ENCODE measurements around the gene LILRA1. TPM values are rescaled to one million over a fixed set of nuclear protein-coding genes. Genes with fewer than 3 reads are reported as not detected.
"Not testable (repeated sequence)": the region's sequence is repeated elsewhere in the genome, so short reads cannot be mapped to it uniquely, and the experiment has no call there.

The LILRA1 gene
- total and polyA plus RNA-seq, 12 donors, result 0.19 to 2.8 (median 0.40) TPM

DNA sequence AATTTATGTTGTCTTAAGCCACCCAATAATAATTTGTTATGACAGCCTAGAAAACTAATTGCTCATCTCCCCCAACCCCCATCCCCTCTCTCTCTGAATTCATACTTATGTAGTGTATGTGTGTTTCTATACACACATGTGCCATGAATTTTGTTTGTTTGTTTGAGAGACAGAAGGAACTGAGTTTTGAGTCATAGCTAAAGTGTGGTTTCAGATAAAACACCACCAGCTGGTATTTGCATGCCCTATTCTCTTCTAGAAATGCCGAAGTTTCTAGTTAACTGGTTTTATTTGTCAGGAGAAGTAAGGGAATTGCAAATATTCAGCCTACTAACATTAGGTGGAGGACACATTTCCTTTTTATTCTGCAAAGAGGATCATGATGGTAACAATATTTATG is 37.2 kb upstream of the LILRA1 start:
- Histone ChIP-seq H3K27me3 (peaks cover 0 to 43% (median 12%) of the 10 kb centered on the region in 7 donors), H3K27ac (no peak overlapping the region), H3K4me1 (peaks cover 0 to 9% (median 0%) of the 10 kb centered on the region in 9 donors), H3K36me3 (no peaks in the 10 kb centered on the region), H3K4me3 (no peak overlapping the region), H3K9me3 (no peaks in the 10 kb centered on the region)
- ATAC-seq (no peak), DNase-seq (no peak)
- intact Hi-C loops (cut with DNase I), result no loop called here
- WGBS, 2 donors, result 65 to 86% methylated on average over 1 of the region's 1 CpG
- TF ChIP-seq, protein P1, sequence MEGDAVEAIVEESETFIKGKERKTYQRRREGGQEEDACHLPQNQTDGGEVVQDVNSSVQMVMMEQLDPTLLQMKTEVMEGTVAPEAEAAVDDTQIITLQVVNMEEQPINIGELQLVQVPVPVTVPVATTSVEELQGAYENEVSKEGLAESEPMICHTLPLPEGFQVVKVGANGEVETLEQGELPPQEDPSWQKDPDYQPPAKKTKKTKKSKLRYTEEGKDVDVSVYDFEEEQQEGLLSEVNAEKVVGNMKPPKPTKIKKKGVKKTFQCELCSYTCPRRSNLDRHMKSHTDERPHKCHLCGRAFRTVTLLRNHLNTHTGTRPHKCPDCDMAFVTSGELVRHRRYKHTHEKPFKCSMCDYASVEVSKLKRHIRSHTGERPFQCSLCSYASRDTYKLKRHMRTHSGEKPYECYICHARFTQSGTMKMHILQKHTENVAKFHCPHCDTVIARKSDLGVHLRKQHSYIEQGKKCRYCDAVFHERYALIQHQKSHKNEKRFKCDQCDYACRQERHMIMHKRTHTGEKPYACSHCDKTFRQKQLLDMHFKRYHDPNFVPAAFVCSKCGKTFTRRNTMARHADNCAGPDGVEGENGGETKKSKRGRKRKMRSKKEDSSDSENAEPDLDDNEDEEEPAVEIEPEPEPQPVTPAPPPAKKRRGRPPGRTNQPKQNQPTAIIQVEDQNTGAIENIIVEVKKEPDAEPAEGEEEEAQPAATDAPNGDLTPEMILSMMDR (IDR thresholded peaks at IDR 0.05), result no peak

DNA sequence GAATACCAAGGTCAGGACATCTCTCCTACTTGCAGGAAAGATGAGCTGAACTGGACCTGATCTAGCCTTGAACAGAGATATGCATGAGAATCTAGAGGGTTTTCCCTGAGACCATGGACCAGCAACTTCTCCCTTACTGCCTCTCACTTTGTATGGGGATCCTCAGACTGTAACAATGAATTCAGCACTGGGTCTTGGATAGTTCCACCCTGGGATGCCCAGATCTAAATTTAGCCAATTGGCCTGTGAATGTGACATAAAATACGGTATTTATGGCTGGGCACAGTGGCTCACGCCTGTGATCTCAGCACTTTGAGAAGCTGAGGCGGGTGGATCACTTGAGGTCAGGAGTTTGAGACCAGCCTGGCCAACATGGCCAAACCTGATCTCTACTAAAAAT is 35.1 kb upstream of the LILRA1 start:
- Histone ChIP-seq H3K27me3 (peaks cover 0 to 48% (median 14%) of the 10 kb centered on the region in 7 donors), H3K36me3 (no peaks in the 10 kb centered on the region), H3K27ac (no peak overlapping the region), H3K4me1 (no peaks in the 10 kb centered on the region), H3K9me3 (no peaks in the 10 kb centered on the region), H3K4me3 (no peak overlapping the region)
- intact Hi-C loops (cut with DNase I), result no loop called here
- 35 to 51% methylated on average over 3 of the region's 3 CpGs for WGBS, 2 donors
- TF ChIP-seq, protein P1 (IDR thresholded peaks at IDR 0.05), result no peak
- DNase-seq, result no peak
- no peak for ATAC-seq

DNA sequence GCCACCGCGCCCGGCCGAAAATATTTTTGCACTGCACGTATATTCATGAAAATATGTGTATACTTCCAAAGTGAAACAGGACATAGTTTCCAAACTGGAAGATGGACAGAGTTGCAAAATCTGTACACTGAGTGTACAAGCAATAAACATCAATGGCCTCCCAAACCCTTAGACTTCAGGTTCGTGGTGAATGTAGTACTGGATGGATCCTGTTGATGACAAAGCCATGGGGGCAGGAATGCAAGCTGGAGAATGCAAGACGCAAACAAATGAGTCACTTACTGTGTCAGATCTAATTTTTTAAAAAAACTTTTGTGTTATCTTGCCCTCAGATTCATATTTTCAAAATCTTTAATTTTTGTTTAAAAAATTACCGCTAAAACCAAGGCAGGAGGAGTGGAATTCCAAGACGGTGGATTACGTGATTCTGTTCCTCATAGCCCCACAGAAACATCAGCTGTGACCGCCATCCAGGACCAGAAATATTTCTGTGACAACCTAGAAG is 32.5 kb upstream of the LILRA1 start:
- no peak for DNase-seq
- Histone ChIP-seq H3K4me3 (no peak overlapping the region), H3K27ac (no peak overlapping the region), H3K27me3 (peaks cover 0 to 42% (median 22%) of the 10 kb centered on the region in 7 donors), H3K9me3 (no peaks in the 10 kb centered on the region), H3K36me3 (no peaks in the 10 kb centered on the region), H3K4me1 (no peaks in the 10 kb centered on the region)
- no peak for ATAC-seq
- WGBS, 2 donors, result 88 to 89% methylated on average over 11 of the region's 11 CpGs
- intact Hi-C loops (cut with DNase I), result no loop called here
- TF ChIP-seq, protein P1 (IDR thresholded peaks at IDR 0.05), result no peak

DNA sequence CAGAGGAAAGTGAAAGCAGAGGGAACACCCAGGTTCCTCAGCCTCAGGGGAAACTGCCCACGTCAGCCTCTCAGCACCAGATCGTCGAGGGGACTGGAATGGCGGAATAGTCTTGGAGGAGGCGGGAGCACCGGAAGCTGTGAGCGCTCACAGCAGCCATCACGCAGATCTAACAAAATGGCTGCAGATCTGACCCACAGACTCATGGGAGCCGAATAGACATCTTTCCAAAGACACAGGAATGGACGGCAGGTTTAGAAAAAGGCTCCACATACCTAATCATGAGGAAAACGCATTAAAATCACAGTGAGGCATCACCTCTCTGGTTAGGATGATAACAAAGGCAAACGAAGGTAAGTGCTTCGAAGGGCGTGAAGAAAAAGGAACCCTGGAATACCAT is 31.6 kb upstream of the LILRA1 start:
- ATAC-seq, result no peak
- WGBS, 2 donors, result 81 to 83% methylated on average over 14 of the region's 14 CpGs
- intact Hi-C loops (cut with DNase I), result no loop called here

DNA sequence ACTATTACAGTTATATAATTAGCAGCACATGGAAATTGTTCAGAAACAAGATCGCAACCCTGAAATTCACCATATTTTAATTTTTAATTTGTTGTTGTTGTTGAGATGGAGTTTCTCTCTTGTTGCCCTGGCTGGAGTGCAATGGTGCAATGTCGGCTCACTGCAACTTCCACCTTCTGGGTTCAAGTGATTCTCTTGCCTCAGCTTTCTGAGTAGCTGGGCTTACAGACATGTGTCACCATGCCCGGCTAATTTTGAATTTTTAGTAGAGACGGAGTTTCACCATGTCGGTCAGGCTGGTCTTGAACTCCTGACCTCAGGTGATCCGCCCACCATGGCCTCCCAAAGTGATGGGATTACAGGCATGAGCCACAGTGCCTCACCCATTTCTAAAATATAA is 30.2 kb upstream of the LILRA1 start:
- WGBS, 2 donors, result 84 to 87% methylated on average over 6 of the region's 6 CpGs
- DNase-seq; intact Hi-C loops (cut with DNase I); H3K4me3 ChIP-seq; H3K36me3 ChIP-seq; H3K27ac ChIP-seq; ATAC-seq; H3K9me3 ChIP-seq; H3K4me1 ChIP-seq: not testable (repeated sequence)
- H3K27me3 ChIP-seq, result peaks cover 0 to 49% (median 18%) of the 10 kb centered on the region in 7 donors

More for the DNA sequence above, 31.6 kb upstream of the LILRA1 start:
- Histone ChIP-seq H3K27ac (no peak overlapping the region), H3K9me3 (no peaks in the 10 kb centered on the region), H3K4me1 (no peaks in the 10 kb centered on the region), H3K4me3 (no peak overlapping the region), H3K27me3 (peaks cover 0 to 44% (median 22%) of the 10 kb centered on the region in 7 donors), H3K36me3 (no peaks in the 10 kb centered on the region)
- DNase-seq, result no peak
- TF ChIP-seq, protein P1 (IDR thresholded peaks at IDR 0.05), result no peak
